Measurements from ENCODE around the gene PCSK7.

The PCSK7 gene

GRCh38 chr11:117229931-117230285 lies 2.0 kb downstream of the PCSK7 start:
- Histone ChIP-seq H3K9me2 (replicated peaks; ENCODE audit: insufficient read depth, low read length) (no peaks in the 10 kb centered on the region), H4K20me1 (ENCODE audit: low read depth, low read length) (no peaks in the 10 kb centered on the region), H3K4me2 (ENCODE audit: low read depth, low read length, poor library complexity, severe bottlenecking) (peak overlapping the region; percentile 98), H3K9me3 (ENCODE audit: insufficient read depth, low read length) (no peaks in the 10 kb centered on the region), H3K4me3 (ENCODE audit: insufficient read depth, low read length, poor library complexity, severe bottlenecking) (no peak overlapping the region), H3K9ac (ENCODE audit: low read length) (peak overlapping the region; percentile 95), H3K27ac (ENCODE audit: low read depth, low read length) (peak overlapping the region; percentile 81), H3K36me3 (ENCODE audit: low read length) (no peaks in the 10 kb centered on the region; the same call in 1 of the 2 replicates), H3F3A (ENCODE audit: insufficient read depth) (peaks cover 14% of the 10 kb centered on the region; the same call in 1 of the 2 replicates), H3K79me2 (ENCODE audit: insufficient read depth, low read length) (peaks cover 38% of the 10 kb centered on the region), H2AFZ (ENCODE audit: low read depth, low read length, severe bottlenecking) (no peak overlapping the region), H3K27me3 (ENCODE audit: low read length) (no peaks in the 10 kb centered on the region)
- TF ChIP-seq EZH2phosphoT487 (conservative IDR thresholded peaks at IDR 0.05; ENCODE audit: low read length) (no peak), CTCF (IDR thresholded peaks at IDR 0.05; ENCODE audit: insufficient read depth, low read length, poor library complexity, severe bottlenecking) (no peak)

- H4K20me1 ChIP-seq (ENCODE audit: low read depth, low read length) = no peaks in the 10 kb centered on the region
- no peaks in the 10 kb centered on the region for H3K36me3 ChIP-seq (ENCODE audit: low read length)
- peaks cover 14% of the 10 kb centered on the region; the same call in 1 of the 2 replicates for H3F3A ChIP-seq (ENCODE audit: insufficient read depth)
- peak overlapping the region; percentile 81; the same call in 1 of the 2 replicates for H3K27ac ChIP-seq (ENCODE audit: low read depth, low read length)
- H3K9me3 ChIP-seq (ENCODE audit: insufficient read depth, low read length) = no peaks in the 10 kb centered on the region
- H3K9me2 ChIP-seq (replicated peaks; ENCODE audit: insufficient read depth, low read length) = no peaks in the 10 kb centered on the region
- H3K4me3 ChIP-seq (ENCODE audit: insufficient read depth, low read length, poor library complexity, severe bottlenecking) = no peak overlapping the region
- H3K79me2 ChIP-seq (ENCODE audit: insufficient read depth, low read length) = peaks cover 34% of the 10 kb centered on the region
- H3K9ac ChIP-seq (ENCODE audit: low read length) = no peak overlapping the region; the same call in 1 of the 2 replicates
- no peak overlapping the region for H2AFZ ChIP-seq (ENCODE audit: low read depth, low read length, severe bottlenecking)
- H3K4me2 ChIP-seq (ENCODE audit: low read depth, low read length, poor library complexity, severe bottlenecking) = no peak overlapping the region
- no peaks in the 10 kb centered on the region for H3K27me3 ChIP-seq (ENCODE audit: low read length)
- TF ChIP-seq EZH2phosphoT487 (conservative IDR thresholded peaks at IDR 0.05; ENCODE audit: low read length) (no peak), CTCF (IDR thresholded peaks at IDR 0.05; ENCODE audit: insufficient read depth, low read length, poor library complexity, severe bottlenecking) (no peak)
These were observed 2.5 kb downstream of the PCSK7 start for GRCh38 chr11:117229411-117229810.

- Histone ChIP-seq H3K4me3 (ENCODE audit: insufficient read depth, low read length, poor library complexity, severe bottlenecking) (no peak overlapping the region), H3K27me3 (ENCODE audit: low read length) (no peaks in the 10 kb centered on the region), H3K9me2 (replicated peaks; ENCODE audit: insufficient read depth, low read length) (no peaks in the 10 kb centered on the region), H3K4me2 (ENCODE audit: low read depth, low read length, poor library complexity, severe bottlenecking) (no peak overlapping the region), H3K9me3 (ENCODE audit: insufficient read depth, low read length) (no peaks in the 10 kb centered on the region), H3K36me3 (ENCODE audit: low read length) (no peaks in the 10 kb centered on the region), H4K20me1 (ENCODE audit: low read depth, low read length) (no peaks in the 10 kb centered on the region), H2AFZ (ENCODE audit: low read depth, low read length, severe bottlenecking) (no peak overlapping the region), H3K27ac (ENCODE audit: low read depth, low read length) (no peak overlapping the region), H3F3A (ENCODE audit: insufficient read depth) (0 out of 2 replicates have a peak, but pooled peaks cover 11% of the 10 kb centered on the region), H3K9ac (ENCODE audit: low read length) (no peak overlapping the region), H3K79me2 (ENCODE audit: insufficient read depth, low read length) (peaks cover 22% of the 10 kb centered on the region)
- TF ChIP-seq EZH2phosphoT487 (conservative IDR thresholded peaks at IDR 0.05; ENCODE audit: low read length) = no peak
- TF ChIP-seq CTCF (IDR thresholded peaks at IDR 0.05; ENCODE audit: insufficient read depth, low read length, poor library complexity, severe bottlenecking) = no peak
These were observed 3.8 kb downstream of the PCSK7 start for GRCh38 chr11:117228091-117228490.
